ENCODE measurements around the gene RIMS3. TPM values are rescaled to one million over a fixed set of nuclear protein-coding genes. Genes with fewer than 3 reads are reported as not detected.

The RIMS3 gene
- total RNA-seq, 2 experiments from 2014 or later: 1.2 to 1.4 TPM

DNA sequence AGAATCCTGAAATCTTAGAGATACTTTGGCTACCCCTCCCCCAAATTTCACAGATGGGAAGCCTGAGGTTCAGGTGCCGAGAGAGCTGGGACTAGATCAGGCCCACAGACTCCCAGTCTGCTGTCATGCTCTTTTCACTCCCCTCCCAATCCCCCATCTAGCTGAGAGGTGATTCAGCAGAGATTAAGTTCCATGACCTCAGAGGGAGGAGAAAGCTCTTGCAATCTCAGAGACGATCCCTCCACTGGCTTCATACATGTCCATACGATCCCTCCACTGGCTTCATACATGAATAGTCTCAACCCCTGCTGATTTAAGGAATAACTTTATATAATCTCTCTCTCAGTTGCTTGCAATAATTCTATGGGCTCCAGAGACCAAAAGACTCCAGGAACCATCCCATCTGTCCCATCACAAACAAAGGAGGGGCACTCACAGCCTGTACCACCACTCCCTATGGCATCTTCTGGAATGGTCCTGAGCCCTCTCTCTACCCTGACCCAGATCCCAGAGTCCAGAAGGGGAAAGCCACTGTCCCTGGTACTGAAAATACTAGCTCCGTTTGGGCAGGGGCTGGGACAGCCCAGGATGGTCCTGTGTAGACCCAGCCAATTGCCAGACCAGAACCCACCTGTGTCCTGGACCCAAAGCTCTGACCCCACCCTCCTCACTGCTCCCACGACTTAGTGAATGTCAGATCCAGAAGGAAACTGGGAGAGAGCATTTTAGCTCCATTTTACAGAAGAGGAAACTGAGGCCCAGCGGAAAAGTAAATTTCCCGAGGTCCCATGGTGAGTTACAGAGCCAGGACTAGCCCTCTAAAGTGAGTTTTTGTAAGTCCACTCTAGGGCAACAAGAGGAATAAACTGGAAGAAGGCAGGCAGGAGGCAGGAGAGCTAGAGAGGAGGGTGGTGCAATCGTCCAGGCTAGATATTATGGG, 27.1 kb downstream of the RIMS3 start:
- ChIA-PET POLR2A (no interaction called here), CTCF (no interaction called here)

DNA sequence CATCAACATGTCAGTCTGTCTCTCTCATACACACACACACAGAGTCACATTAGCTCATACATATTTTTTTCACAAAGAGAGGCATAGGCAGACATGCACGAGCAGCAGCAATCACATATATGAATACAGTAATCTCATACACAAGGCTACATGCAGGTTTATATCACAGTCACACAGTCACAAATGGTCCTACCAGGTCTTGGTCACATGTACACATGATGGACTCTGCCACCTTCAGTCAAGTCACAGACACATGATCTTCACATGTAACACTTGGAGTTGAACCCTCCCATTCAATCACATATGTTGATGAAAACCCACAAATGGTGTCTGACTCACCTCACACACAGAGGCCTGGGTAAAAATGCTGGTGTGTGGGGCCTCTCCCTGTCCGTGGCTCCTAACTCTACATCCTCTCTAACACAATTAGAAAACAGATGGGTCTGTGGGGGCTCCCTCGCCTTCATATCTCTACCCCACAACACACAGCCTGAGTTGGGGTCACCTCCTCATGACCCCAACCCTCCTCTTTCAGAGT, 27.9 kb downstream of the RIMS3 start:
- ChIA-PET CTCF (no interaction called here), POLR2A (no interaction called here)

DNA sequence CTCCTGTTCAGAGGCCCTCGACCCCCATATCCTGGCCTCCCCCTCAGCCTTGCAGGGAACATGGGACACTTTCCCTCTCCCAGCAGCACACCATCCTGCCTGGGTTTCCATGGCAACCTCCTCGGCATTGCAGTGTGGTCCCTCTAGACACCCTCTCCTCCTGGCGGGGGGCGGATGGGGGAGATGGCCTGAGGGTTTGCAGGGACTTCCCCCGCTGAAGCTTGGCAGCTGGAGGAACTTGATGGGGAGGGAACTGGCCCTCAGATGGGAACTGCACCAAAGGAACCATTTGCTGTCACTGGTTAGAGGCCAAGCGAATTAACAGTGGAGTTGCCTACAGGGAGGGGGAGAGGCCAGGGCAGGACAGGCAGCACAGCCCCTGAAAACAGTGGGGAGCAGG, 28.7 kb downstream of the RIMS3 start:
- POLR2A ChIA-PET: no interaction called here
- CTCF ChIA-PET: no interaction called here

DNA sequence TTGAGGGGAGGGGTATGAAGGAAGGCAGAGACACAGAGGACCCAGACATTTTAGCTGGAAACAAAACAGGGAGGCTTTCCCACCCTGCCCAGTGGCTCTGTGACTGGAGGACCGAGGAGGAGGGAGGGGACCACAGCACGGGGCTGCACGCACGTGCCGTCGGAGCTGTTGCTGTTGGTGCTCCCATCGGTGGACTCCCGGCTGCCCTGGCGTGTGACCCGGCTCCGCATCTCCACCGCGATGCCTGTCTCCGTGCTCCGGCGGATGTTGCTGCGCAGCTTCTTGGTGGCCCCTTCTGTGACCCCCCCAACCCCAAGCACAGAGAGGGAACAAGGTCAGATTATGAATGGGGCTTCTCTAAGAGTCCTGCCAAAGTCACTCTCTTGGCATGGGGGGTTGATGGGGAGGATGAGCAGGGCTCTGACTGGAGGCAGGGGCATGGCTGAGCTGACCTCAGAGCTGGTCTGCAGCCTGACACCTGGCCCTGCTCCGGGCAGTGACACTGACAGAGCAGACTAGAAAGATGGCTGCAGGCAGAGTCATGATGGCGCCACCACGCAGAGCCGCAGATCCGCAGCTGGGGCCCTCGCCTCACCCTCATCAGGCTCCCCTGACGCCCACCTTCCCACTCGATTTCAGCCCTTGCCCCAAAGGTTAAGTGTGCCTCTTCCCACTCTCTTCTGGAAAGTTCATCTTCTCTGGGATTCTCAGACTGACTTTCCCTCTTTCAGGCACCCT, 29.6 kb downstream of the RIMS3 start:
- POLR2A ChIA-PET: no interaction called here
- CTCF ChIA-PET: no interaction called here

DNA sequence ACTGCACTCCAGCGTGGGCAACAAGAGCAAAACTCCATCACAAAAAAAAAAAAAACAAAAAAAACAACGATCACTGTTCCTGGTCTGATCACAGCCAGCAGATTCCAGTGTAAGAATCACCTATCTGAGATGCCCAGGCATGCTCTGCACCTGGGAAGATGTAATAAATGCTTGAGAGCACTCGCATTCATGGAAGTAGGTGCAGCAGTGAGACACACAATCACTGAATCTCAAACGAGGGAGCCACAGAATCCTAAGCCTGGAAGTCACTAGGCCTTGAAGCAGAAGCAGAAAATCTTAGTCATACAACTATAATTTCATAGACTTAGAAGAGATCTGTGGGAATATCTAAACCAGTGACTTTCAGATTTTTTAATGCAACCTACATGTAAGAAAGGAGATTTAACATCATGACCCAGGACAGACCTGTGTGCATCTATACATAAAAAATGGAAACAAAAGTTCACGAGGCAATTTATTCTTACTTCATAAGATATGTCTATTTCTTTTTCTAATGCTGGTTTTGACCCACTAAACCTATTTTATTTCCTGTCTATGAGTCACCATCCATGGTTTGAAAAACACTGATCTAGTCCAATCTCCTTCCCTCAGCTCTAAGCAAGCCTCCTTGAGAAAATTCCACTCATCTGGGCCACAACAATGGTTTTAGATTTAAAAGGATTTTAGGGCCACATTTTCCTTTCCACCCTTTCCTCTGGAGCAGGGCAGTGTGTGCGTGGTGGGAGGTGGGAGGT, 30.4 kb downstream of the RIMS3 start:
- ChIA-PET CTCF (no interaction called here), POLR2A (no interaction called here)

DNA sequence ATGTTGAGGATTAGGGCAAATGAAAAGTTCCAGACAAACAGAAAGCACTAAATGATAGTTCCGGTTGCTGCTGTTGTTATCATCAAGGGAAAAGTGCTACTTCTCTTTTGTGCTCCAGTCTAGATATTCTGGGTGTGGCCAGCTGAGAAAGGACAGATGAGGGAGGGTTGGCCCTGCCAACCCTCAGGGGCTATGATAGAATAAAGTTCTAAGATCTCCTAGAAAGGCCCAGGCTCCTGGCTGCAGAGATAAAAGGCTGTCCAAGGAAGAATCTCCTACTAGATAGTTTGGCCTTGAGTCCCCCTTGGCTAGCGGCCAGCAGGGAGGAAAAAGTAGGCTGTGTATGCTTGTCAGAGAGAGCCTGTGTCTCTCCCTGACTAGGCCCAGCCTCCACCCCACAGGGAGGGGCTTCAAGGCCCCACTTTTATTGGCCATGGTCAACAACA, 31.5 kb downstream of the RIMS3 start:
- CTCF ChIA-PET: no interaction called here
- POLR2A ChIA-PET: no interaction called here

DNA sequence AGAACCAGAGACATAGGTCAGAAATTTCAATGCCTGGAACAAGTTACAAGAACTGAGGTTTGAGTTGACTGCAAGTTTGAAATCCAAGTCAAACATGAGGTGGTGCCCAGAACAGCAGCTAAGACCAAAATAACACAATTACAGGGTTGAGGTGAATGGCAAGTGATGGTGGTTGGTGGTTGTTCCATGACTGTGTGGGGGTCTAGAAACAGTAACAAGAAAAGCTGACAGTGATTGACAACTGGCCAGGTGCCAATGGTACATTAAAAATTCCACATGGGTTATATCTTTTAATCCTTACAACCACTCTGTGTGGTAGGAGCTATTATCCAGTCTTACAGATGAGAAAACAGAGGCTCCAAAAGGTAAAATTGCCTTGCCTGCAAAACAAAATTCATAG, 32.0 kb downstream of the RIMS3 start:
- ChIA-PET POLR2A (no interaction called here), CTCF (no interaction called here)

DNA sequence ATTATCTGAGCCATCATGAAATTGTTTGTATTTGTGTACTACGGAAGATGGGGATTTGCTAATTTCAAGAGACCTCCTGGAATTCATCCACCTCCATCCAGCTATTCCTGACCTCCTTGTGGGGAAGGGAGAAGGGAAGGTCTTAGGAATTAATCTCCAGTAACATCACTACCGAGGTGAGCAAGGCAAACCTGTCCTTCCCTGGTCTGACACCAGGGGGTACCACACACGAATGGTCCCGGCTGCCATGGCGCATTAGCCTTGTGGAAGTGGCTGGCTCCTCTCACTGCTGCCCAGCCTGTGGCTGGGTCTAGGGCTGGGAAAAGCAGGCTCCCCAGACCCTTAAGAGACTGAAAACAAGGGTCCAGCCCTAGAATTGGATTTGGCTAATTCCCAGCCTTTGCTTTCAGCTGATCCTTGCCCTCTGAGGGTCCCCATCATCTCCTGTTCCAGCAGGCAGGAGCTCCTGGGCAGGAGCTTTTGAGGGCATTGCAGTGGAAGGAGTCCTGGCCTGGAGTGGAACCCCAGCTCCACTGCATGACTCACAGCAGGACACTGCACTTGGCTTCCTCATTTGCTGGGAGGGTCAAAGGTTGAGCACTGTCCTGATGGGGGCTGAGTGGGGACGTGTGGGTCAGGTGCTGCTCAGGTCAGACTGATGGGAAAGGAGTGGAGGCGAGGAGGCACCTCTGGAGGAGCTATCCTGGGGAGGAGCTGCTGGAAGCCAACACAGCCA, 34.8 kb downstream of the RIMS3 start:
- ChIA-PET CTCF (interaction anchor here (1.5 to 1.6 kb wide), 2 partner anchors 16 to 220 kb away, joined by 5 to 6 read pairs; no protein-coding TSS in a partner anchor), POLR2A (interaction anchor here (0.6 kb wide), 1 partner anchor 181 kb away, joined by 3 read pairs; no protein-coding TSS in a partner anchor)

DNA sequence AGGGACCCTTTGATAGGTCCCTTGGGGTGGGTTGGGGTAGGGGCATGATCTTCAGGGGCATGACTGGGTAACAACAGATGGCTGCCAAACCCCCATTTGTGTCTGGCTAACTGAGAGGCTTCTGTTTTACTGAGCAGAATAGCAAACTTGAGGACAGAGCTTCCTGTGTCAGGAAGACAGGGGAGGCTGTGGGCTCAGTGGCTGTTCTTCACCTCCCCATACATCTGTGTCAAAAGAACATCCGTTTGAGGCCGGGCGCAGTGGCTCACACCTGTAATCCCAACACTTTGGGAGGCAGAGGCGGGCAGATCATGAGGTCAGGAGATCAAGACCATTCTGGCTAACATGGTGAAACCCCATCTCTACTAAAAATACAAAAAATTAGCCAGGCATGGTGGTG, 35.9 kb downstream of the RIMS3 start:
- ChIA-PET CTCF (interaction anchor here (0.6 to 1.5 kb wide), 3 partner anchors 221 to 1282 kb away, joined by 3 to 6 read pairs (median 6); no protein-coding TSS in a partner anchor), POLR2A (interaction anchor here (1.6 kb wide), 1 partner anchor 62 kb away, joined by 8 read pairs; the partner anchor contains the start of gene NFYC)

DNA sequence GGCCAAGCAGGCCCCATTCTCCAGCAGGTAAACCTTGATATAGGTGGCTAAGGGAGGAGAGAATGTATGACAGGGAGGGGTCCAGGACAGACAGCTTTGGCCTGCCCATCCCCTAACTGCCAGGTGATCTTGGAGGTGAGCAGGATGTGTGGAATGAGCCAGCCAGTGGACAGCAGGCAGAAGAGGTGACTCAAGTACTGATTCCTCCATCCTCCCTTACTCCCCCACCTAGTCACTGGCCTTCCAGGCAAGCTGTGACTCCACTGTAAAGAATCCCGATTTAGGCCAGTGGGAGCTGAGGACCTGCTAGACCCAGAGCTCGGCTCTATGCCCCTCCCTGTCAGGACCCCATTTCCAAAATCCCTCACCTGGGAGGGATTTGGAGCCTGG, 36.6 kb downstream of the RIMS3 start:
- POLR2A ChIA-PET: interaction anchor here (1.6 kb wide), 1 partner anchor 63 kb away, joined by 8 read pairs; the partner anchor contains the start of gene NFYC

DNA sequence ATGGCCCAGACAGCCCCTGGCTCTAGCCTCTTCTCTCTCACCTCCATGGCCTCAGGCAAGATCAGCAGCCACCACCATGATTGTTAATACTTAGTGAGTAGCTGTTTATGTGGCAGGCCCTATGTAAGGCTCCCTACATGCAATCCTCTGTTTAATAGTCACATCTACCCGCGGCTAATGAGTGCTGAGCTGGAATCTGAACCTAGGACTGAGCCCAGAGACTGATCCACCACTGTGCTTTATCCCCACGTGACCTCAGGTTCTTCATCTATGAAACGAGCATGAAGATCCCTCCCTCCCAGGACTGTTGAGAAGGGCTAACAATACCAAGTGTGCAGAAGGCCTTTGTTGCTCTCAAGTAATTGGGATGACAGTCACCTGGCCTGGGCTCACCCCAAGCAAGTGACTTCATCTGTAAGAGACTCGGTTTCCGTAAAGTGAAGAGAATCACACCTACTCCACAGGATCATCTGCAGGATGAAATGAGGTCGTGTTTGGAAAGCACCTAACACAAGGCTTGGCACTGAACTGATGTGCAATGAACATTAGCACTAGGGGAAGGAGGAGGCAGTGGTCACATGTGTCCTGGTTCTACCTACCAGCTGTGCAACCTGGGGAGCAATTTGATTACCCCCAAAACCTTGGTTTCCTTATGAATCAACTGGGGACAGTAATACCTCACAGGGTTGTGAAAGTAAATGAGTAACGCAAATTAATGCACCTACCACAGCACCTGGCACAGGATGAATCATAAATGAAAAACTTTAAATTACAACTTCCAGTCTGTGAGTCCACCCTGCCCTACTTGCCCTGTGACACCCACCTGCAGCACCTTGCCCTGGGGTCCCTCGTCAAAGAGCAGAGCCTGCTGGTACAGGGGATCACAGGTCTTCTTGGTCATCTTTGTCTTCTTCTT, 37.2 kb downstream of the RIMS3 start:
- CTCF ChIA-PET: interaction anchor here (1.3 kb wide), 1 partner anchor 39 kb away, joined by 3 read pairs; no protein-coding TSS in a partner anchor
- POLR2A ChIA-PET: interaction anchor here (1.6 kb wide), 1 partner anchor 63 kb away, joined by 8 read pairs; the partner anchor contains the start of gene NFYC

More for the DNA sequence above, 36.6 kb downstream of the RIMS3 start:
- CTCF ChIA-PET: interaction anchor here (1.5 kb wide), 1 partner anchor 221 kb away, joined by 6 read pairs; no protein-coding TSS in a partner anchor

DNA sequence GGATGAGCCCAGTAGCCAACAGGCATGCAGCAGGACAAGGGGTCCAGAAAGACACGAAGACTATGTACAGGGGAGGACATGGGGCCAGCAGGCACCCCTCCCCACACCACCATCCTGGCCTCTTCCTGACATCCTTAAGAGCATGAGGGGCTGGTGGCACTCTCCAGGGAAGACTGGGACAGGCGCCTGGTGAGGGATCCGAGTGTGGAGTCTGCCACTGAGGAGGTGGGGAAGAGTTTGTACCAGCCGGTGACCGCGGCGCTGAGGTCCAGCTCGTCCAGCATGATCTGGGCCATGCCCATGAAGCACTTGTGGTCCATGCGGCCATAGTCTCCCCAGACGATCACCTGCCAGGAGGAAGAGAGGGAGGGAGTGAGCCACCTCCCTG, 39.1 kb downstream of the RIMS3 start:
- ChIA-PET CTCF (no interaction called here), POLR2A (no interaction called here)

DNA sequence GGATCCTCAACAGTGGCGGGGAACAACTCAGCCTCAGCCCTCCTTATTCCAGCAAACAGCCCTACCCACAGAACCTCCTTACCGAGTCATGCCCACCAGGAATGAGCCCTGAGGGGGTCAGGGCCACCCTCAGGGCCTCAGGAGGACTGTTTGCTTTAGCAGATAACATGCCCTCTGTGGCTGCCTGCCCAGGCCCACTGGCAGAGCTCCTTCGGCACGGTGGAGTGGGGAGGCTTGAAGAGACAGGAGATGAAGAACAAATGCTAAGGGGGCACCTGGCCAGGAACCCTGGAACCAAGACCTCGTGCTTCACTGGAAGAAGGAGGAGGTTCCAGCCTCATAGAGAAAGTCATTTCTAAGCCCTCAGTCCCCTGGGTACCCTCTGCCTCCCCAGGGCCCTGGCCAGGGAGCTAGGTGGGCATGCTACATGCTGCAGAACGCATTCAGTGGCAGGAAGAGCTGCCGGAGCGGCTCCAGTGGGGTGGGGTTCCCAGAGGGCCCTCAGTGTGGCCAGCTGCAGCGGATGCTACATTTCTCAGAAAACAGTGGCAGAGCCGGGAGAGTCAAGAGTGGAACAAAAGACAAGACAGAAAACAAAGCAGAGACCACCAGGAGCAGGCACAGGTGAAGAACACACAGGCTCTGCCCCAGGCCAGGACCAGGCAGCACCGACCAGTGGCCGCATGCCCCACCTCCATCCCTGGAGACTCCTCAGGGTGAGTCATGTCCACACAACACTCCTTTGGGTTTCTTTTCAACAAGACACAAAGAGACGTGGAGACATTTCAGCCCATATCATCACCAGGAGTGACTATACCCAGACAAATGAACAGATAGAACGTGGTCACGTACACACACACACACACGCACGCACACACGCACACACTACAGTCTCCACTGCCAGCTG, 39.8 kb downstream of the RIMS3 start:
- POLR2A ChIA-PET: no interaction called here
- CTCF ChIA-PET: interaction anchor here (1.1 kb wide), 1 partner anchor 19 kb away, joined by 3 read pairs; no protein-coding TSS in a partner anchor

DNA sequence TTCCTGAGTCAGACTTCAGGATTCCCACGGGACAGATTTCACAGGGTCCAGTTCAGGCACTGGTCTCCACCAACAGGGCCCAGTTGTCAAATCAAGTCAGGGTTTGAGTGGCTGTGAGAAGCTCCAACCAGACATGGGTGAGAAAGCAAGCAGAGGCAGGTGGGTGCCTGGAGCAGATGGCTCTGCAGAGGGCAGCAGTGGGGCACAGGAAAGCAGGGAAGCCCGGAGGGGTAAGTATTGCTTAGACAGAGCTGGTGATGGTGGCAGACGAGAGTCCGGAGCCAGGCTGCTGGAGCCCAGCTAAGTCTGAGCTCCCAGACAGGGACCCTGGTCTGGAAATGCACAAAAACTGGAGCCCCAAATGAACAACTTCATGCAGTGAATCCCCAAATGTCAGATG, 40.4 kb downstream of the RIMS3 start:
- POLR2A ChIA-PET: no interaction called here
- CTCF ChIA-PET: interaction anchor here (1.1 kb wide), 1 partner anchor 19 kb away, joined by 3 read pairs; no protein-coding TSS in a partner anchor

DNA sequence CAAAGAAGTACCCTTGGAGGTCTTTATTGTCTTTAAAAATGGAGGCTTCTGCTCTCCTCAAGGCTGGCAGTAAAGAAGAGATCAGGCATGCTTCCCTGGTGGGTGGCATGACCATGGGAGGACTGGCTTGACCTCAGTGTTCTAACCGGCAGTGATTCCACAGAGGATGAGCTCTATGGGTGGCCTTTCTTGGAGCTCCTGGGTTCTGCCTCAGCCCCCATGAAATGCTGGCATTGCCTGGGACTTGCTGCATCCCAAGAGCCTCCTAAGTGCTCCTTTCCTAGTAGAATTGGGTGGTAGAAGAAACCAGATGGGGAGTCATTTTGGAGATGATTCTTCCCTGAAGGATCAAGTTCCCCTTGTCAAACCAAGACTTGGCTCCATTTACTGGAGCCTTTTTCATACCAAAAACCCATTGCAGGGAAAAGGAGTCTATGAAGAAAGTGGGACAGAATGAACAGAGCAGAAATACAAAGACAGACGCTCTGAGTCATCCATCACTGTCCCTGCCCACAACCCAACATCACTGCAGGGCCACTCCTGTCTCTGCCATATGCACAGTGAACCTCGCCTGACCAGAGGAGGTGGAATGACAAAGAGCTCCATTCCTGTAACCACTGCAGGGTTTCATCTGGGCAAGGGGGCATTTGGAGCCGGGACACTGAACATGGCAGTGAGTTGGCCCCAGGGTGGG, 42.4 kb downstream of the RIMS3 start:
- ChIA-PET POLR2A (no interaction called here), CTCF (no interaction called here)

DNA sequence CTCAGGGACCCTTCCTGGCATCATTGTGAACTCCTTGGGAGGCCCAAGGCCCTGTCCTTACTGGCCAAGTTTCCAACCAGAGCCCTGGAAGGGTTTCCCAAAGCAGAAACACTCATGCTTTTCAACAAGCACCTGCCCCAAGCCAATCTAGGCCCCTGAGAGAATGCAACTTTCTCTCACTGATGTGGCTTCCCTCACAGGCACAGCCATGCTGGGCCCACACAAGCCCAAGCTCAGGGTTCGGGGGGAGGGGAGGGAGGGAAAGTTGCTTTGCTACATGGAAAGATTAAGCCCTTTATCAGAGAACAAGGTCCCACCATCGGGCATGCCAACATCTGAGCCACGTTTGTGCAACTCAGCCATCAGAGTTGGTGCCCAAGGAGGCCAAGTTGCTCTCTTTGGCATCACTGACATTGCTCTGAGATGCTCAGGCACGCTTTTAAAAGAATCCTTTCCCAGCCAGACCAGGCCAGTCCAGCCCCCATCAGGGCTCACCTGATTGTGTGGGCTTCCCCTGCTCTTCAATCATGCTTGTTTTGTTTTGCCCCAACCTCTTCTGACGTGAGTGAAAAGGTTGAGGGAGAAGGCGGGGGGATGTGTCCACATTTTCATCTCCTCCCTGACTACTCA, 43.5 kb downstream of the RIMS3 start:
- CTCF ChIA-PET: no interaction called here
- POLR2A ChIA-PET: no interaction called here
